Airway epithelial cell (primary cell): ENCODE data around the gene SLMAP. TPM values are rescaled to one million over a fixed set of nuclear protein-coding genes. Genes with fewer than 3 reads are reported as not detected.

Source experiments
- total RNA-seq: library from RNA; depleted of rRNA; stranded (reverse); fragments of >200 nt; gene quantifications from 2 replicates; pipeline ENCODE4 v1.2.3, GENCODE V29; 2015

SLMAP gene, protein sequence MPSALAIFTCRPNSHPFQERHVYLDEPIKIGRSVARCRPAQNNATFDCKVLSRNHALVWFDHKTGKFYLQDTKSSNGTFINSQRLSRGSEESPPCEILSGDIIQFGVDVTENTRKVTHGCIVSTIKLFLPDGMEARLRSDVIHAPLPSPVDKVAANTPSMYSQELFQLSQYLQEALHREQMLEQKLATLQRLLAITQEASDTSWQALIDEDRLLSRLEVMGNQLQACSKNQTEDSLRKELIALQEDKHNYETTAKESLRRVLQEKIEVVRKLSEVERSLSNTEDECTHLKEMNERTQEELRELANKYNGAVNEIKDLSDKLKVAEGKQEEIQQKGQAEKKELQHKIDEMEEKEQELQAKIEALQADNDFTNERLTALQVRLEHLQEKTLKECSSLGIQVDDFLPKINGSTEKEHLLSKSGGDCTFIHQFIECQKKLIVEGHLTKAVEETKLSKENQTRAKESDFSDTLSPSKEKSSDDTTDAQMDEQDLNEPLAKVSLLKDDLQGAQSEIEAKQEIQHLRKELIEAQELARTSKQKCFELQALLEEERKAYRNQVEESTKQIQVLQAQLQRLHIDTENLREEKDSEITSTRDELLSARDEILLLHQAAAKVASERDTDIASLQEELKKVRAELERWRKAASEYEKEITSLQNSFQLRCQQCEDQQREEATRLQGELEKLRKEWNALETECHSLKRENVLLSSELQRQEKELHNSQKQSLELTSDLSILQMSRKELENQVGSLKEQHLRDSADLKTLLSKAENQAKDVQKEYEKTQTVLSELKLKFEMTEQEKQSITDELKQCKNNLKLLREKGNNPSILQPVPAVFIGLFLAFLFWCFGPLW
- total RNA-seq: 47.3 and 49.5 TPM in 2 replicates

DNA sequence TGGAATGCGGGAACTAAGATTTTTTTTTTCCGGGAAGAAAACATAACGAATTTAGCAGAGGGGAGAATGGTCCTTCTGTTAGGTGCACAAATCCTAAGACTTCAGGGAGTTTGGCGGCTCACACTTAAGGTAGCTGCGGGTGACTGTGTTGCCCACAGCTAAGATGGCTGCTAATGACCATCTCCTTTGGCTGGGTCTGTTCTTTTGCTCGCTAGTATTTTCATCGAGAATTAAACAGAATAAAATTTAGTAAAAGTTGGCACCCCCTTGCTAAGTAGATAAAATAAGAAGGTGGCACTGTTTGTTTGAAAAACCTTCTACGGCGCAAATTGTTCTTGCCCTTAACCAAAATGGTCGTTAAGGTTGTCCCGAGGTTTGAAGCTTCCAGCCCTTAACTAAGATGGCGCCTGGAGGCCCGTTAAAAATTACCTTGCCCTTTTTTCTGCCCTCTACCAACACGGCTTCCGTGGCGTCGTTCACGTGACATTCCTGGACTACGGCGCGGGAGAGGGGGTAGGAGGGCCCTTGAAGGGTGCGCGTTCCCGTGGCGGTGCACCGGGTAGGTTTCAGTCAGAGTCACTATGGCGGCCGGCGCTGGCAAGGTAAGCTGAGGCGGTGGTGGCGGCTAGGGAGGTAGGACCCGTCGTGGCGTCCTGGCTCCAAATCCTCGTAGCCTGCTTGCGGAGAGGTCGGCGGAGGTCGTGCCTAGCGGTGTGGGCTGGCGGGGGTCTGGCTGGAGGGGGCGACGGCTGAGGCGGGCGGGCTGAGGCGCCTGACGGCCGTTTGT is at the start of gene SLMAP:
Gene SLMAP, plus strand, starts transcription at position 569 of the 787 bp plus-strand sequence. CDS start 1,343 bp downstream, outside the sequence.

Other genes with a start within 250 kb of the SLMAP start
- gene DNAH12, start 212.0 kb upstream of the SLMAP start, total RNA-seq: not detected in 2 replicates
- gene PDE12, start 200.0 kb upstream of the SLMAP start, total RNA-seq: 21.5 and 22.8 TPM in 2 replicates
- gene ARF4, start 159.0 kb upstream of the SLMAP start, total RNA-seq: 128 and 146 TPM in 2 replicates
- gene DENND6A, start 63.2 kb upstream of the SLMAP start, total RNA-seq: 24.8 and 26.6 TPM in 2 replicates